Transverse colon (tissue), 3 donors: ENCODE data around the gene TDRD1.

Source experiments
- CTCF ChIP-seq, 5 experiments: fragments of 200-600 bp in 3 of 5; fragments of 450-650 bp in 2 of 5; sonication (generic) in 3 of 5; IDR thresholded peaks; 1 replicate in 2 of 5; 2 replicates in 3 of 5; pipeline ENCODE4 v1.5.1; 2016 to 2017; ENCODE audit warnings: antibody characterized with exemption in 5 of 5, inconsistent platforms in 3 of 5, mild to moderate bottlenecking in 2 of 5, moderate library complexity in 1 of 5
- EP300 ChIP-seq: sonication (generic); formaldehyde crosslinking; IDR thresholded peaks from one replicate; pipeline ENCODE4 v1.6.1; 2017; ENCODE audit warnings: antibody characterized with exemption, low read depth

- no peak for TF ChIP-seq CTCF (IDR thresholded peaks at IDR 0.05)
- no peak for TF ChIP-seq EP300
These were observed 9.7 kb downstream of the TDRD1 start for GRCh38 chr10:114188900-114189299.
